A549 (cell line): ENCODE results near the gene DNAJC15. TPM values are rescaled to one million over a fixed set of nuclear protein-coding genes. Genes with fewer than 3 reads are reported as not detected.
"Not testable (repeated sequence)": the region's sequence is repeated elsewhere in the genome, so short reads cannot be mapped to it uniquely, and the experiment has no call there.

Experiments
- ATAC-seq, 2 experiments: fragments of 200-7000 bp in 1 of 2; fragments of >200 bp in 1 of 2; cut with Nextera tagmentation in 1 of 2; cut with Tn5 transposase in 1 of 2; 3 replicates each; pipeline versions ENCODE4 v1.8.0 to v1.9.1; 2018 to 2020; ENCODE audit warnings: mild to moderate bottlenecking in 1 of 2, moderate library complexity in 1 of 2
- CTCF ChIA-PET: fragments of 300-600 bp; sonication (Branson Sonifier 250); formaldehyde crosslinking; extraction: SDS; loops from one replicate; lab custom pipeline; 2021; ENCODE audit warnings: antibody characterized with exemption, inconsistent platforms; lab: Yijun Ruan, JAX
- POLR2A ChIA-PET: fragments of 350-600 bp; formaldehyde crosslinking; extraction: SDS; loops from one replicate; lab custom pipeline; 2021; ENCODE audit warnings: antibody characterized with exemption, inconsistent platforms; lab: Yijun Ruan, JAX
- DNase-seq, 2 experiments: peaks; one replicate each; pipeline versions ENCODE4 v3.0.0 to v3.0.0-alpha.2; 2011 to 2016; ENCODE audit warnings: low read depth in 1 of 2, low spot score in 1 of 2
- FAIRE-seq: peaks from 2 replicates; lab custom pipeline; 2011; peaks lifted over from hg19 to GRCh38; lab: Jason Lieb, UNC
- H3K27ac ChIP-seq, 2 experiments: fragments of >200 bp; sonication (Bioruptor Twin); formaldehyde crosslinking; 3 replicates each; pipeline ENCODE4 v1.5.1; 2016 to 2017
- H3K4me1 ChIP-seq: fragments of >200 bp; sonication (Bioruptor Twin); formaldehyde crosslinking; 3 replicates; pipeline ENCODE4 v1.6.1; 2016
- H3K4me2 ChIP-seq: fragments of >200 bp; sonication (Bioruptor Twin); formaldehyde crosslinking; 3 replicates; pipeline ENCODE4 v1.6.1; 2016
- H3K4me3 ChIP-seq: fragments of >200 bp; sonication (Bioruptor Twin); formaldehyde crosslinking; 3 replicates; pipeline ENCODE4 v1.5.1; 2016
- H3K9me3 ChIP-seq: fragments of >200 bp; sonication (Bioruptor Twin); formaldehyde crosslinking; 3 replicates; pipeline ENCODE4 v1.6.1; 2016
- BHLHE40 ChIP-seq: IDR thresholded peaks from 2 replicates; pipeline ENCODE4 v1.6.1; 2012; ENCODE audit warnings: low read depth, low read length, inconsistent platforms
- CBX2 ChIP-seq: fragments of 200-600 bp; sonication (generic); IDR thresholded peaks from 2 replicates; pipeline ENCODE4 v1.6.1; 2016; ENCODE audit warnings: low read depth, mild to moderate bottlenecking, borderline replicate concordance
- EHF ChIP-seq: fragments of 250-450 bp; sonication (Bioruptor Pico); IDR thresholded peaks from 2 replicates; pipeline ENCODE4 v1.5.0; 2020; ENCODE audit warnings: mild to moderate bottlenecking
- EHMT2 ChIP-seq: fragments of 200-600 bp; sonication (generic); IDR thresholded peaks from 2 replicates; pipeline ENCODE4 v1.6.1; 2016; ENCODE audit warnings: antibody characterized with exemption, low read depth, mild to moderate bottlenecking, moderate library complexity
- FOSB ChIP-seq: fragments of 250-450 bp; sonication (Bioruptor Pico); IDR thresholded peaks from 2 replicates; pipeline ENCODE4 v1.5.0; 2020; ENCODE audit warnings: mild to moderate bottlenecking, moderate library complexity
- FOSL2 ChIP-seq, 2 experiments: fragments of 450-650 bp in 1 of 2; fragments of >200 bp in 1 of 2; sonication (Bioruptor Twin) in 1 of 2; formaldehyde crosslinking; IDR thresholded peaks; 2 replicates each; pipeline versions ENCODE4 v1.5.0 to v1.6.1; 2016 to 2020; ENCODE audit warnings: mild to moderate bottlenecking in 1 of 2, moderate library complexity in 1 of 2
- HDAC2 ChIP-seq: fragments of 200-600 bp; sonication (generic); IDR thresholded peaks from 2 replicates; pipeline ENCODE4 v1.6.1; 2016
- HOXB5 ChIP-seq: fragments of 250-450 bp; sonication (Bioruptor Pico); IDR thresholded peaks from 2 replicates; pipeline ENCODE4 v1.5.0; 2020; ENCODE audit warnings: mild to moderate bottlenecking, moderate library complexity
- JUN ChIP-seq, 2 experiments: fragments of >200 bp; sonication (Bioruptor Twin); formaldehyde crosslinking; IDR thresholded peaks; 2 replicates in 1 of 2; 3 replicates in 1 of 2; pipeline ENCODE4 v1.6.1; 2016 to 2017
- MAFK ChIP-seq: fragments of 450-650 bp; IDR thresholded peaks from 2 replicates; pipeline ENCODE4 v1.6.1; 2014; ENCODE audit not compliant: partially characterized antibody
- NFE2L2 ChIP-seq: fragments of 150-350 bp; conservative IDR thresholded peaks from 2 replicates; pipeline ENCODE4 v1.6.1; 2014; ENCODE audit warnings: low read length
- NPAS2 ChIP-seq: fragments of 250-450 bp; sonication (Bioruptor Pico); IDR thresholded peaks from 2 replicates; pipeline ENCODE4 v1.8.0; 2022; ENCODE audit warnings: mild to moderate bottlenecking, moderate library complexity, borderline replicate concordance
- NR3C1 ChIP-seq: fragments of >200 bp; sonication (Bioruptor Twin); formaldehyde crosslinking; IDR thresholded peaks from 3 replicates; pipeline ENCODE4 v1.6.1; 2017
- POLR2A ChIP-seq: IDR thresholded peaks from 2 replicates; pipeline ENCODE4 v1.6.1; 2012; ENCODE audit warnings: mild to moderate bottlenecking, low read length
- POLR2AphosphoS2 ChIP-seq: conservative IDR thresholded peaks from 2 replicates; pipeline ENCODE4 v1.6.1; 2012; ENCODE audit warnings: low read length, improper control_type of control experiment, inconsistent platforms
- RCOR1 ChIP-seq: fragments of 150-350 bp; IDR thresholded peaks from 2 replicates; pipeline ENCODE4 v1.6.1; 2014; ENCODE audit warnings: antibody characterized with exemption, low read length, low read depth
- TFCP2L1 ChIP-seq: fragments of 250-450 bp; sonication (Bioruptor Pico); IDR thresholded peaks from 2 replicates; pipeline ENCODE4 v1.5.0; 2021; ENCODE audit warnings: mild to moderate bottlenecking
- ZC3H11A ChIP-seq: fragments of 450-650 bp; IDR thresholded peaks from 2 replicates; pipeline ENCODE4 v1.6.1; 2014; ENCODE audit warnings: antibody characterized with exemption, mild to moderate bottlenecking
- ZSCAN20 ChIP-seq: fragments of 250-450 bp; sonication (Bioruptor Pico); IDR thresholded peaks from 2 replicates; pipeline ENCODE4 v1.8.0; 2022; ENCODE audit warnings: mild to moderate bottlenecking, moderate library complexity
- WGBS: methylation state at CpG from one replicate; pipeline ENCODE4 v1.1.6; 2017; ENCODE audit errors: missing lambda C conversion rate; 5-methylcytosine and 5-hydroxymethylcytosine counted together
- polyA plus RNA-seq, 4 experiments: library from polyadenylated mRNA; depleted of rRNA in 3 of 4; stranded (reverse); fragments of >200 nt; fragmentation: RNase III in 1 of 4; extraction: RNeasy Plus Mini Kit Qiagen cat#74134 plus additional on column Dnase treatment in 1 of 4; gene quantifications; 2 replicates in 3 of 4; 3 replicates in 1 of 4; pipeline ENCODE4 v1.2.3, GENCODE V29; 2011 to 2017
- TF ChIP-seq, protein P1 (sequence below): fragments of >200 bp; sonication (Bioruptor Twin); formaldehyde crosslinking; IDR thresholded peaks from 2 replicates; pipeline ENCODE4 v1.6.1; 2016
- TF ChIP-seq, protein P2 (sequence below): fragments of 450-650 bp; IDR thresholded peaks from 2 replicates; pipeline ENCODE4 v1.6.1; 2014; ENCODE audit warnings: antibody characterized with exemption
- TF ChIP-seq, protein P3 (sequence below): IDR thresholded peaks from 2 replicates; pipeline ENCODE4 v1.6.1; 2012

Gene DNAJC15
- polyA plus RNA-seq, 2 of the 4 experiments (the other 2 are of a cell fraction), result 0.03 to 0.05 TPM

DNA sequence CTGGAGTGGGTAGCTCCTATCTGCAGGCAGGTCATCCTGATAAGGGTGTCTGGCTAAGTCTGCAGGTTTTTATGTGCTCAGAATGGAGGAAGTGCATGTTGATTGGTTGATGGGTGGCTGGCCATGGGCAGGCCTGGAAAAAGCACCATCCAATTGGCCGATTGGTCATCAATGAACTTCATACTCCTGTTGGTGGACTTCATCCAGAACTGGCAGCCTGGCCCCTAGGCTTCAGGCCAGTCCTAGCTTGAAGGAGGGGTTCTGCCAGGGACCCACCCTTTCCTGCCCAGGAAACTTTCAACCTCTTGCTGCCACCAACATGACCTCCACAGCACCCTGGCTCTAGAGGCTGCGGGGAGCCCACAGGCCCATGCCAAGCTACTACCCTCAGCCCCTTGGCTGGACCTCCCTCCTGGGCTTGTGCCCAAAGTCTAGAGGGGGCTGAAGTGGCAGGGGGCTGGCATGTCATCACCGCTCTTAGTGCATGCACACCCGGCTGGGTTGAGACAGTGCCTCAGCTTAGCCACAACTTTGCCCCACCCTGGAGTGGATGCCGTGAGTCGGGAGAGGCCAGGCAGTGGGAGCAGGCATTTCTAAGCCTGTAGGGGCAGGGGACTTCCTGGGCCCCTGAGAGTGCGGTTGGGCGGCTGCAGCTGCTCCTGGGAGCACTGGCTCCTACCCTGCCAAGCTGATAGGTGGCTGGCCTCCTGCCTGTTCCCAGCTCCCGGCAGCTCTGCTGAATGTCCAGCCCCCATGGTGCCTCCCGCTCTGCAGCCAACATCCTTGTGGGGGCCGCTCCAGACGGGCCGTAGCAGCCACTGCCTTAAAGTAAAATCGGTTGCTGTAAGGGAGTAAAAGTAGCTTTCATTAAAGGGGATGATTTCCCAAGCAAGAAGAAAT, 13.2 kb downstream of the DNAJC15 start:
- FAIRE-seq, result no peak
- Histone ChIP-seq H3K4me1 (peaks cover 8% of the 10 kb centered on the region; the same call in 1 of the 3 replicates), H3K9me3 (no peaks in the 10 kb centered on the region), H3K4me3 (no peak overlapping the region), H3K4me2 (no peak overlapping the region), H3K27ac (no peak overlapping the region)
- CTCF ChIA-PET, result no interaction called here
- no peak for ATAC-seq
- no peak for DNase-seq
- POLR2A ChIA-PET, result no interaction called here
- WGBS, result 92% methylated on average over 4 of the region's 14 CpGs
- TF ChIP-seq, protein P1, sequence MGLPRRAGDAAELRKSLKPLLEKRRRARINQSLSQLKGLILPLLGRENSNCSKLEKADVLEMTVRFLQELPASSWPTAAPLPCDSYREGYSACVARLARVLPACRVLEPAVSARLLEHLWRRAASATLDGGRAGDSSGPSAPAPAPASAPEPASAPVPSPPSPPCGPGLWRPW, result no peak
- TF ChIP-seq POLR2A (no peak), TFCP2L1 (no peak), POLR2AphosphoS2 (no peak), ZC3H11A (no peak), NR3C1 (no peak), HOXB5 (CRISPR knock-in tag) (no peak), RCOR1 (no peak), NPAS2 (CRISPR knock-in tag) (no peak), EHF (no peak)
- TF ChIP-seq, protein P2, sequence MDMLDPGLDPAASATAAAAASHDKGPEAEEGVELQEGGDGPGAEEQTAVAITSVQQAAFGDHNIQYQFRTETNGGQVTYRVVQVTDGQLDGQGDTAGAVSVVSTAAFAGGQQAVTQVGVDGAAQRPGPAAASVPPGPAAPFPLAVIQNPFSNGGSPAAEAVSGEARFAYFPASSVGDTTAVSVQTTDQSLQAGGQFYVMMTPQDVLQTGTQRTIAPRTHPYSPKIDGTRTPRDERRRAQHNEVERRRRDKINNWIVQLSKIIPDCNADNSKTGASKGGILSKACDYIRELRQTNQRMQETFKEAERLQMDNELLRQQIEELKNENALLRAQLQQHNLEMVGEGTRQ, result no peak

DNA sequence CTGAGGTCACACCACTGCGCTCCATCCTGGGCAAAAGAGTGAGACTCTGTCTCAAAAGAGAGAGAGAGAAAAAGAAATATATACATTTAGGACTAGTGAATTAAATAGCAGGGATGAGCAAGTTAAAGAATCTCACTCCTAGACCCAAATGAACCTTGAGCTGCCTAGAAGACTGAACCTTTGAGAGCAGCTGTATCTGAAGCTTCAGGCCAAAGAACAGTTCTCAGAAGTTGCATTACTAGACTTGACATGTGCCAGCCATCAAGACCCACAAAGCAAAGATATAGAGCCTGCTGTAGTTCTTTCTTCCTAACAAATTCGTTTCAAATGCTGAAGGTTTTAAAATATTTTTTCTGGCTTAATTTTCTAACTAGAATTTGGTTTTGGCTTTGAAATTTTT, 16.6 kb downstream of the DNAJC15 start:
- no peak for FAIRE-seq
- Histone ChIP-seq H3K4me3 (no peak overlapping the region), H3K27ac (peak overlapping the region in 1 of 2 experiments; percentile 19; a peak in 1 of 6 replicates)
- DNase-seq, result no peak
- TF ChIP-seq BHLHE40 (no peak), EHMT2 (no peak), CBX2 (no peak)
- TF ChIP-seq, all 56 proteins: peak for 0
- POLR2A ChIA-PET, result no interaction called here
- CTCF ChIA-PET, result no interaction called here
- no peaks in the 10 kb centered on the region for H3K9me3 ChIP-seq
- H3K4me1 ChIP-seq, result peaks cover 20% of the 10 kb centered on the region; the same call in 2 of the 3 replicates
- 68% methylated on average over 2 of the region's 2 CpGs for WGBS
- H3K4me2 ChIP-seq, result no peak overlapping the region
- ATAC-seq, result no peak

DNA sequence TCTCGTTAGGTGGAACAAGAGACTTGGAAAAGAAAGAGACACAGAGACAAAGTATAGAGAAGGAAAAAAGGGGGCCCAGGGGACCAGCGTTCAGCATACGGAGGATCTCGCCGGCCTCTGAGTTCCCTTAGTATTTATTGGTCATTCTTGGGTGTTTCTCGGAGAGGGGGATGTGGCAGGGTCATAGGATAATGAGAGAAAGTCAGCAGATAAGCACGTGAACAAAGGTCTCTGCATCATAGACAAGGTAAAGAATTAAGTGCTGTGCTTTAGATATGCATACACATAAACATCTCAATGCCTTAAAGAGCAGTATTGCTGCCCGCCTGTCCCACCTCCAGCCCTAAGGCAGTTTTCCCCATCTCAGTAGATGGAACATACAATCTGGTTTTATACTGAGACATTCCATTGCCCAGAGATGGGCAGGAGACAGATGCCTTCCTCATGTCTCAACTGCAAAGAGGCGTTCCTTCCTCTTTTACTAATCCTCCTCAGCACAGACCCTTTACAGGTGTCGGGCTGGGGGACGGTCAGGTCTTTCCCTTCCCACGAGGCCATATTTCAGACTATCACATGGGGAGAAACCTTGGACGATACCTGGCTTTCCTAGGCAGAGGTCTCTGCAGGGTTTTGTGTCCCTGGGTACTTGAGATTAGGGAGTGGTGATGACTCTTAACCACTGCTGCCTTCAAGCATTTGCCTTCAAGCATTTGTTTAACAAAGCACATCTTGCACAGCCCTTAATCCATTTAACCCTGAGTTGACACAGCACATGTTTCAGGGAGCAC, 17.4 kb downstream of the DNAJC15 start:
- Histone ChIP-seq H3K4me1 (peaks cover 26% of the 10 kb centered on the region), H3K27ac (peak overlapping the region in 1 of 2 experiments; percentile 7; a peak in 1 of 6 replicates)
- H3K9me3 ChIP-seq, ATAC-seq, POLR2A ChIA-PET, H3K4me3 ChIP-seq, DNase-seq, CTCF ChIA-PET, H3K4me2 ChIP-seq, FAIRE-seq: not testable (repeated sequence)
- 75% methylated on average over 13 of the region's 13 CpGs for WGBS

DNA sequence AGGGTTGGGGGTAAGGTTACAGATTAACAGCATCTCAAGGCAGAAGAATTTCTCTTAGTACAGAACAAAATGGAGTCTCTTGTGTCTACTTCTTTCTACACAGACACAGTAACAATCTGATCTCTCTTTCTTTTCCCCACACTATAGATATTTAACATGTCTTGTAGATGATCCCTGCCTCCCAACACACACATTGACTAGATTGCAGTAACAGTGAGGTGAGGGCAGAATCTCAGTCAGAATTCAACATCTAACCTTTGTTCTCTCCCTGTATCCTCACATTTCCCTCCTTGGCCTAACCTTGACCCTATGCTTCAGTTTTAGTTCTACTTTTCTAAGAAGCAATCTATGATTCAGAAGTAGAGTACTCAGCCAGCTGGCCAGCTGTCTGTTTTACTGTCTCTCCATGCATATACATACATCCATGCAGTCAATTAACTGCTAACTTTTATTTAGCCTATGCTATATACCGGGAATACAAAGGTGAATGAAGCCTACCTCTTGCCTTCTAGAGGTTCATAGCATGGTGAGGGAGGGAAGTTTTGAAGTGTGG, 18.1 kb downstream of the DNAJC15 start:
- TF ChIP-seq ZSCAN20 (CRISPR knock-in tag) (no peak), FOSB (CRISPR knock-in tag) (no peak), ZC3H11A (no peak), HDAC2 (no peak), NFE2L2 (no peak), MAFK (no peak), FOSL2 (IDR thresholded peaks at IDR 0.05) (no peak), FOSL2 (CRISPR knock-in tag; IDR thresholded peaks at IDR 0.05) (no peak), JUN (IDR thresholded peaks at IDR 0.05) (no peak)
- TF ChIP-seq, protein P3, sequence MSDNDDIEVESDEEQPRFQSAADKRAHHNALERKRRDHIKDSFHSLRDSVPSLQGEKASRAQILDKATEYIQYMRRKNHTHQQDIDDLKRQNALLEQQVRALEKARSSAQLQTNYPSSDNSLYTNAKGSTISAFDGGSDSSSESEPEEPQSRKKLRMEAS, result no peak
- TF ChIP-seq, protein P2, result no peak
- Histone ChIP-seq H3K4me2 (no peak overlapping the region), H3K9me3 (no peaks in the 10 kb centered on the region), H3K27ac (peak overlapping the region; percentile 46 to 53; a peak in 1 of 6 replicates), H3K4me1 (peaks cover 33% of the 10 kb centered on the region), H3K4me3 (no peak overlapping the region)
- DNase-seq, result no peak
- WGBS, result 85% methylated on average over 1 of the region's 1 CpG
- FAIRE-seq, result no peak
- CTCF ChIA-PET, result no interaction called here
- ATAC-seq, result no peak
- POLR2A ChIA-PET, result no interaction called here
